Stimulated activated CD8-positive, alpha-beta memory T cell treated with anti-CD3 and anti-CD28 coated beads, Interleukin-12 subunit alpha, Interleukin-12 subunit beta, amount 100 ng/mL, for 4 hours (primary cell): ENCODE results near the gene LAMB1.

Experiments
- DNase-seq: peaks from one replicate; pipeline ENCODE4 v3.0.0-alpha.2; 2020; ENCODE audit warnings: low read depth

Gene LAMB1

DNA sequence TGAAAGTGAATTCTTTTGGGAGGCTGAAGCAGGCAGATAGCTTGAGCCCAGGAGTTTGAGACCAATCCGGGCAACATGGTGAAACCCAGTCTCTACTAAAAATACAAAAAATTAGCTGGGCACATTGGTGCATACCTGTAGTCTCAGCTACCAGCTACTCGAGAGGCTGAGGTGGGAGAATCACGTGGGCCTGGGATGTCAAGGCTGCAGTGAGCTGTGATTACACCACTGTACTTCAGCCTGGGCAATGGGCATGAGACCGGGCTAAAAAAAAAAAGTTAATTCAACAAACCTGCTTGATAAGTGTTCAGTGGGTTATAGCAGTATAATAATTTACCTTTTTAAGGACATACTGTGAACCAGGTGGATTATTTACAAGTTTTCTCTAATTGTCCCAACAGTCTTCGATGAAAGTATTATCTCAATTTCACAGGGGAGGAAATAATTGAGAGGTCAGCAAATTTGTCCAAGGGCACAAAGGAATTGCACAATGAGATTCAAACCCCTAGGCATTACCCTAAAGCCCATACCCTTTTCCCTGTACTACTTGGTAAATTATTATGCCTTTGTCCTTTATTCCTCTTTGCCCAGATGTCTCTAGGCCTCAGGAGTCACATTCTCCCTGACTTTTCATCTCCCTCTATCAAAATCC is 125.1 kb downstream of the LAMB1 start:
- DNase-seq, result no peak

DNA sequence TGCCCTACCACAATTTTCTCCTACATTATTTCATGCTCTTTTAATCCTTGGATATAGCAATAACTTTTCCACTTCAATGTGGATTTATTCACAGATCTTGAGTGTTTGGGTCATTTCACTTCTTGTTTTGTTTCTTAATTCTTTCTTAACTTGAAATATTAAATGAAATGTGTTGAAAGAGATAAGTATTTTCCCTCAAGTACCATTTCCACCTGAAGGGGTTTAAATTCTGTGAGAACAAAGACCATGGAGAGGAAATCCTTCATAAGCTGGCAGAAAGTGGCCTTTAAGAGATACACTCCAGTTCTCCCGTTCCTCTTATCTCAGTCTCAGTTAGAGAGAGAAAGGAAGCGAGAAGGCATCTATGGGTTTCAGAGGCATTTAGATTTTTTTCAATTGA is 126.0 kb downstream of the LAMB1 start:
- no peak for DNase-seq

DNA sequence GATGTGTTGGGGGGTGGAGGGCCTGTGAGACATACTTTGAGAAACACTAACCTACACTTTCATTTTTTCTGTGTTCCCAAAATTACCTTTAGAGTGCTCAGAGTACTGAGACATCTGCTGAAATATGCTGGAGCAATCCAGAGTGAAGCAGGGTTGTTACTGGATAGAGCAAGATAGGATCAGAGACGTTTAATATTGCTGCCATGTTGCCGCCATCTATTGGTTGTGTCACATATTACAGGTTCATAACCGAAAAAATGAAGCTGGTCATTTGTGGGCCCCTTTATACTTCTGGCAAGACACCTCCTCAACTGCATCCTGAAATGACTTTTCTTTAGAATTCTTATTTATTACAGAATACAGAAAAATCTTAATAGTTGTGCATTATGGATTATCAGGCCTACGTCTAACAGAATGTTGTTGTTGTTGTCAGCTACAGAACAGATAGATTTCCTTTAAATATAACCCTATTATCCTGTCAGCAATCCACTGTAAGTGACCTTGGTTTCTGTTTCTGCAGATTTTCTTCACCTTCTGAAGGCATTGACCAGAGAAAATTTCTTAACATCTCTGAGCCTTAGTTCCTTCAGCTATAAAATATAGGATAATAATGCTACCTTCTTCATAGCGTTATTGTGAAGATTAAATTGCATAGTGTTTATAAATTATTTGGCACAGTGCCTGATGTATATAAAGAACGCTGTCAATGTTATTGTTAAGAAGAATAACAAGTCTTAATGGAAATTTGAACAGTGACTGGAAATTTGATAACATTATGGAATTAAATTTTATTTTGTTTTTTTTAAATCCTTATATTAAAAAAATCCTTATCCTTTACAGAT is 128.1 kb downstream of the LAMB1 start:
- no peak for DNase-seq

DNA sequence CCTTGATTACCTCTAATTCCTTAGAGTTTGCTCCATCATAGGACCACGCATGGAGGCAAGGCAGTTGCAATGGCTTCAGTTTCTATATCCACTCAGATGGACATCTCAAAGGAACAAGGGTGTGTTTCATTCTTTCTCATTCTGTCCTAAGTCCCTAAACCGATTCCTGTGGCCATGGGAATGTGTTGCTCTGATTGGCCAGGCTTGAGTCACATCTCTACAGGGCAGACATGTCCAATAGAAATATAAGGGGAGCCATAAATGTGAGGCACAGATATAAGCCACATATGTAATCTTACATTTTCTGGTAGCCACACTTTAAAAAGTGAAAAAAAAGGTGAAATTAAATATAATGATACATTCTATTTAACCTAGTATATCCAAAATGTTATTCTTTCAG is 128.8 kb downstream of the LAMB1 start:
- no peak for DNase-seq
